ENCODE measurements around the gene OVOL3.
A peak's percentile ranks its signal among the peaks of the same experiment; 100 is the strongest.

Gene OVOL3

GRCh38 chr19:36099166-36099785, 11.7 kb upstream of the OVOL3 start:
- DNase-seq: no peak
- no peak overlapping the region for H3K4me3 ChIP-seq (ENCODE audit: control insufficient read depth in 1 of 7, extremely low read depth in 1 of 7, insufficient read depth in 4 of 7, low read depth in 2 of 7, low read length in 6 of 7)
- H3K36me3 ChIP-seq (ENCODE audit: control insufficient read depth in 4 of 4, insufficient read depth in 4 of 4, low read length in 3 of 4): peaks cover 6 to 74% (median 37%) of the 10 kb centered on the region in 4 experiments
- no peaks in the 10 kb centered on the region for H3K27me3 ChIP-seq (replicated peaks in 2 of 5; ENCODE audit: control insufficient read depth in 4 of 5, insufficient read depth in 5 of 5, low read length in 4 of 5)
- no peak overlapping the region for H3K27ac ChIP-seq (ENCODE audit: insufficient read depth in 1 of 2, low read depth in 1 of 2, low read length in 2 of 2, poor library complexity in 1 of 2, severe bottlenecking in 2 of 2)
- H3K9me3 ChIP-seq (ENCODE audit: control extremely low read depth in 1 of 5, control insufficient read depth in 4 of 5, insufficient read depth in 2 of 5, low read depth in 1 of 5, low read length in 4 of 5): no peaks in the 10 kb centered on the region
- CTCF ChIA-PET: no interaction called here
- WGBS (ENCODE audit: insufficient coverage): 98% methylated on average over 17 of the region's 19 CpGs
- POLR2A ChIA-PET: no interaction called here
- H3K4me1 ChIP-seq (ENCODE audit: control extremely low read depth in 1 of 4, control insufficient read depth in 4 of 4, insufficient read depth in 4 of 4, low read length in 3 of 4): no peaks in the 10 kb centered on the region

DNA sequence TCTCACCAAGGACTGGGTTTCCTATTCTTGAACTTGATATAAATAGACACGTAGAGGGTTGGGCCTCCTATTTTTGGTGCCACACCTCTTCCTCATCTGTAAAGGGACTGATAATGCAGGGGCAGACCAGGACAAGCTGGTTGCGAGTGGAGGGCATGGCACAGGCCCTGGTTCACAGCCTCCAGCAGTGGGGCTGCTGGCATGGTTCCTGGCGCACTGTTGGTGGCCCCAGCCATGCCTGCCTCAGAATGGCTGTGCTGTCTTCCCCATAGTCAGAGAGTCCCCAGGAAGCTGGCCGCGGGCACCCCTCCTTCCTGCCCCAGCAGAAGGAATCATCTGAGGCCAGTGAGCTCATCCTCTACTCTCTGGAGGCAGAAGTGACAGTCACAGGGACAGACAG, 10.5 kb upstream of the OVOL3 start:
- H3K36me3 ChIP-seq (ENCODE audit: control insufficient read depth in 4 of 4, insufficient read depth in 4 of 4, low read length in 3 of 4): peaks cover 6 to 80% (median 39%) of the 10 kb centered on the region in 4 experiments
- H3K4me1 ChIP-seq (ENCODE audit: control extremely low read depth in 1 of 4, control insufficient read depth in 4 of 4, insufficient read depth in 4 of 4, low read length in 3 of 4): no peaks in the 10 kb centered on the region
- ChIA-PET CTCF (no interaction called here), POLR2A (no interaction called here)
- WGBS (ENCODE audit: insufficient coverage): 72% methylated on average over 5 of the region's 5 CpGs
- H3K27me3 ChIP-seq (replicated peaks in 2 of 5; ENCODE audit: control insufficient read depth in 4 of 5, insufficient read depth in 5 of 5, low read length in 4 of 5): no peaks in the 10 kb centered on the region
- H3K4me3 ChIP-seq (ENCODE audit: control insufficient read depth in 1 of 7, extremely low read depth in 1 of 7, insufficient read depth in 4 of 7, low read depth in 2 of 7, low read length in 6 of 7): no peak overlapping the region
- DNase-seq: peak; percentile 11 to 59 (median 41)
- no peaks in the 10 kb centered on the region for H3K9me3 ChIP-seq (ENCODE audit: control extremely low read depth in 1 of 5, control insufficient read depth in 4 of 5, insufficient read depth in 2 of 5, low read depth in 1 of 5, low read length in 4 of 5)
- H3K27ac ChIP-seq (ENCODE audit: insufficient read depth in 1 of 2, low read depth in 1 of 2, low read length in 2 of 2, poor library complexity in 1 of 2, severe bottlenecking in 2 of 2): no peak overlapping the region

DNA sequence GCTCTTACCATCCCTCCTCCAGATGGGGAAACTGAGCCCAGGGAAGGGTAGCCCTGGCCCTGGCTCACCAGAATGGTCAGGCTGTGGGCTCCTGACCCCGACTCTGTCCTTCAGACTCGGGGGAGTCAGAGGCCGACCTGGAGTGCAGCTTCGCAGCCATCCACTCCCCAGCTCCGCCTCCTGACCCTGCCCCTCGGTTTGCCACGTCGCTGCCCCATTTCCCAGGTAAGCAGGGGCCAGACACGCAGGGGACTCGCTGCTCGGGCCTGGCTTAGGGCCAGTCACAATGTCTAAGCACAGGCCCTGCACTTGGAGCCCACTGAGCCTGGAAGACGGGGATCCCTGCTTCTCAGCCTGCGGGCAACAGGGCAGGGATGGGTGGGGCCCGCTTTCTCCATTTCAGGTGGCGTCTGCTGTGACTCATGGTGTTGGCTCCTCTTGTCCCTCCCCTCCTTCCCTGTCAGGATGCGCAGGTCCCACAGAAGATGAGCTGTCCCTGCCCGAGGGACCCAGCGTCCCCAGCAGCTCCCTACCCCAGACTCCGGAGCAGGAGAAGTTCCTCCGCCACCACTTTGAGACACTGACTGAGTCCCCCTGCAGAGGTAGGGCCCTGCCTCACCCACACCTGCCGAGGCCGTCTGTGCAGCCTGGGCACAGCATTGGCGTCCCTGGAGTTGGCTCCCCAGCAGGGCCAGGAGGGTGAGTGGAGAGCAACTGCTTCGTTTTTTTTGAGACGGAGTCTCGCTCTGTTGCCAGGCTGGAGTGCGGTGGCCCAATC, 9.2 kb upstream of the OVOL3 start:
- no peak overlapping the region for H3K27ac ChIP-seq (ENCODE audit: insufficient read depth in 1 of 2, low read depth in 1 of 2, low read length in 2 of 2, poor library complexity in 1 of 2, severe bottlenecking in 2 of 2)
- H3K36me3 ChIP-seq (ENCODE audit: control insufficient read depth in 4 of 4, insufficient read depth in 4 of 4, low read length in 3 of 4): peaks cover 9 to 79% (median 40%) of the 10 kb centered on the region in 4 experiments
- no peaks in the 10 kb centered on the region for H3K4me1 ChIP-seq (ENCODE audit: control extremely low read depth in 1 of 4, control insufficient read depth in 4 of 4, insufficient read depth in 4 of 4, low read length in 3 of 4)
- no peak for DNase-seq
- no peak overlapping the region for H3K4me3 ChIP-seq (ENCODE audit: control insufficient read depth in 1 of 7, extremely low read depth in 1 of 7, insufficient read depth in 4 of 7, low read depth in 2 of 7, low read length in 6 of 7)
- ChIA-PET POLR2A (no interaction called here), CTCF (no interaction called here)
- 98% methylated on average over 23 of the region's 27 CpGs for WGBS (ENCODE audit: insufficient coverage)
- H3K27me3 ChIP-seq (replicated peaks in 2 of 5; ENCODE audit: control insufficient read depth in 4 of 5, insufficient read depth in 5 of 5, low read length in 4 of 5): no peaks in the 10 kb centered on the region
- H3K9me3 ChIP-seq (ENCODE audit: control extremely low read depth in 1 of 5, control insufficient read depth in 4 of 5, insufficient read depth in 2 of 5, low read depth in 1 of 5, low read length in 4 of 5): no peaks in the 10 kb centered on the region

DNA sequence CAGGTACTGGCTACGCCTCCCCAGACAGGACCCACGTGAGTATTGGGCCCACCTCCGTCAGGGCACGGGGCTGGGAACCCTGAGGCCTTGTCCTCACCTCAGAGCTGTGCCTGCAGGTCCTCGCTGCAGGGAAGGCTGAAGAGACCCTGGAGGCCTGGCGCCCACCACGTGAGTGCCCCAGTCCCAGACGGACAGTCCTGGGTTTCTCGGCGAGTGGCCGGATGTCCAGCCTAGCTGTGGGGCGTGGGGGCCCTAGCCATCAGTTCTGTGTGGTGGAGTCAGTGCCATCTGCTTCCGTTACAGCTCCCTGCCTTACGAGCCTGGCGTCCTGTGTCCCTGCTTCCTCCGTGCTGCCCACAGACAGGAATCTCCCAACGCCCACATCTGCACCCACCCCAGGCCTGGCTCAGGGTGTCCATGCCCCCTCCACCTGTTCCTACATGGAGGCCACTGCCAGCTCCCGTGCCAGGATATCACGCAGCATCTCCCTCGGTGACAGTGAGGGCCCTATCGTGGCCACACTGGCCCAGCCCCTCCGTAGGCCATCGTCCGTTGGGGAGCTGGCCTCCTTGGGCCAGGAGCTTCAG, 7.8 kb upstream of the OVOL3 start:
- H3K27me3 ChIP-seq (replicated peaks in 2 of 5; ENCODE audit: control insufficient read depth in 4 of 5, insufficient read depth in 5 of 5, low read length in 4 of 5): no peaks in the 10 kb centered on the region
- WGBS (ENCODE audit: insufficient coverage): 99% methylated on average over 21 of the region's 24 CpGs
- H3K9me3 ChIP-seq (ENCODE audit: control extremely low read depth in 1 of 5, control insufficient read depth in 4 of 5, insufficient read depth in 2 of 5, low read depth in 1 of 5, low read length in 4 of 5): no peaks in the 10 kb centered on the region
- H3K36me3 ChIP-seq (ENCODE audit: control insufficient read depth in 4 of 4, insufficient read depth in 4 of 4, low read length in 3 of 4): peaks cover 5 to 75% (median 37%) of the 10 kb centered on the region in 4 experiments
- H3K4me3 ChIP-seq (ENCODE audit: control insufficient read depth in 1 of 7, extremely low read depth in 1 of 7, insufficient read depth in 4 of 7, low read depth in 2 of 7, low read length in 6 of 7): no peak overlapping the region
- POLR2A ChIA-PET: interaction anchor here (0.6 to 1.4 kb wide), 2 partner anchors 12 to 30 kb away, joined by 3 read pairs; no protein-coding TSS in a partner anchor
- DNase-seq: no peak
- CTCF ChIA-PET: interaction anchor here (0.8 kb wide), 1 partner anchor 13 kb away, joined by 3 read pairs; no protein-coding TSS in a partner anchor
- no peak overlapping the region for H3K27ac ChIP-seq (ENCODE audit: insufficient read depth in 1 of 2, low read depth in 1 of 2, low read length in 2 of 2, poor library complexity in 1 of 2, severe bottlenecking in 2 of 2)
- no peaks in the 10 kb centered on the region for H3K4me1 ChIP-seq (ENCODE audit: control extremely low read depth in 1 of 4, control insufficient read depth in 4 of 4, insufficient read depth in 4 of 4, low read length in 3 of 4)

- no peak for DNase-seq
- CTCF ChIA-PET: interaction anchor here (0.8 kb wide), 2 partner anchors 14 to 43 kb away, joined by 3 read pairs; no protein-coding TSS in a partner anchor
- POLR2A ChIA-PET: interaction anchor here (0.6 to 1.4 kb wide), 2 partner anchors 12 to 31 kb away, joined by 3 read pairs; no protein-coding TSS in a partner anchor
- Histone ChIP-seq H3K9me3 (ENCODE audit: control extremely low read depth in 1 of 5, control insufficient read depth in 4 of 5, insufficient read depth in 2 of 5, low read depth in 1 of 5, low read length in 4 of 5) (no peaks in the 10 kb centered on the region), H3K36me3 (ENCODE audit: control insufficient read depth in 4 of 4, insufficient read depth in 4 of 4, low read length in 3 of 4) (peaks cover 5 to 77% (median 37%) of the 10 kb centered on the region in 4 experiments), H3K27me3 (replicated peaks in 2 of 5; ENCODE audit: control insufficient read depth in 4 of 5, insufficient read depth in 5 of 5, low read length in 4 of 5) (no peaks in the 10 kb centered on the region), H3K27ac (ENCODE audit: insufficient read depth in 1 of 2, low read depth in 1 of 2, low read length in 2 of 2, poor library complexity in 1 of 2, severe bottlenecking in 2 of 2) (no peak overlapping the region), H3K4me1 (ENCODE audit: control extremely low read depth in 1 of 4, control insufficient read depth in 4 of 4, insufficient read depth in 4 of 4, low read length in 3 of 4) (no peaks in the 10 kb centered on the region), H3K4me3 (ENCODE audit: control insufficient read depth in 1 of 7, extremely low read depth in 1 of 7, insufficient read depth in 4 of 7, low read depth in 2 of 7, low read length in 6 of 7) (no peak overlapping the region)
- 97% methylated on average over 10 of the region's 12 CpGs for WGBS (ENCODE audit: insufficient coverage)
Measured at GRCh38 chr19:36103842-36104552, 6.9 kb upstream of the OVOL3 start.

DNA sequence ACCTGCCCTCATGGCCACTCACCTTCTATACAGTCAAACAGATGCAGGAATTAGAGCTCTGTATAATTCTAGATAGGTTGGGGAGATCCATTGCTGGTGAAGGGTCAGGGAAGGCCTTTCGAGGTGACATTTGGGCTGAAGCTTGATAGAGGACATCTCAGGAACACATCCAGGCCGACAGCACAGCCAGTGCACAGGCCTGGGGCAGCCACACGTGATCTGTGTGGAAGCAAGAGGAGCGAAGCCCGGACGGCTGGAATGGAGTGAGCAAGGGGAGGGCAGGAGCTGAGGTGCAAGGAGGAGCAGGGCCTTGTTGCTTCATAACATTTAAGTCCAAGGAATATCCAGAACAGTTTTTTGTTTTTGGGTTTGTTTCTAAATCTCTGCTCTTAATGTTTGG, 4.5 kb upstream of the OVOL3 start:
- POLR2A ChIA-PET: no interaction called here
- Histone ChIP-seq H3K27ac (ENCODE audit: insufficient read depth in 1 of 2, low read depth in 1 of 2, low read length in 2 of 2, poor library complexity in 1 of 2, severe bottlenecking in 2 of 2) (no peak overlapping the region), H3K4me1 (ENCODE audit: control extremely low read depth in 1 of 4, control insufficient read depth in 4 of 4, insufficient read depth in 4 of 4, low read length in 3 of 4) (no peaks in the 10 kb centered on the region), H3K36me3 (ENCODE audit: control insufficient read depth in 4 of 4, insufficient read depth in 4 of 4, low read length in 3 of 4) (peaks cover 3 to 62% (median 34%) of the 10 kb centered on the region in 4 experiments), H3K27me3 (replicated peaks in 2 of 5; ENCODE audit: control insufficient read depth in 4 of 5, insufficient read depth in 5 of 5, low read length in 4 of 5) (no peaks in the 10 kb centered on the region), H3K9me3 (ENCODE audit: control extremely low read depth in 1 of 5, control insufficient read depth in 4 of 5, insufficient read depth in 2 of 5, low read depth in 1 of 5, low read length in 4 of 5) (no peaks in the 10 kb centered on the region), H3K4me3 (ENCODE audit: control insufficient read depth in 1 of 7, extremely low read depth in 1 of 7, insufficient read depth in 4 of 7, low read depth in 2 of 7, low read length in 6 of 7) (no peak overlapping the region)
- DNase-seq: no peak
- CTCF ChIA-PET: interaction anchor here (1.3 kb wide), 1 partner anchor 27 kb away, joined by 5 read pairs; no protein-coding TSS in a partner anchor
- 99% methylated on average over 6 of the region's 6 CpGs for WGBS (ENCODE audit: insufficient coverage)

Data from common myeloid progenitor, CD34-positive (primary cell).